ENCODE measurements around the gene NEU4. TPM values are rescaled to one million over a fixed set of nuclear protein-coding genes. Genes with fewer than 3 reads are reported as not detected.

The NEU4 gene
- total and polyA plus RNA-seq, 2 of the 4 experiments (the other 2 are of a cell fraction) = not detected

GRCh38 chr2:241849616-241850543, 40.9 kb downstream of the NEU4 start:
- Histone ChIP-seq H3K4me2 (ENCODE audit: low read depth, low read length) (no peak overlapping the region), H2BK120ac (ENCODE audit: low read depth, low read length) (no peak overlapping the region), H3K4me1 (ENCODE audit: control insufficient read depth, insufficient read depth, low read length) (peaks cover 3% of the 10 kb centered on the region), H4K91ac (ENCODE audit: insufficient read depth, low read depth, low read length) (no peak overlapping the region), H2AFZ (replicated peaks; ENCODE audit: low read length, poor library complexity) (no peak overlapping the region), H3K79me1 (ENCODE audit: low read depth in 1 of 2, low read length in 2 of 2) (no peaks in the 10 kb centered on the region), H4K5ac (ENCODE audit: low read depth, low read length) (no peak overlapping the region), H3K14ac (replicated peaks; ENCODE audit: low read depth, low read length) (no peak overlapping the region), H2BK5ac (ENCODE audit: low read depth, low read length, poor library complexity, severe bottlenecking) (no peak overlapping the region), H3K18ac (ENCODE audit: low read depth, low read length) (no peak overlapping the region), H2BK15ac (ENCODE audit: low read depth, low read length) (no peak overlapping the region), H3K27me3 (ENCODE audit: control insufficient read depth, insufficient read depth, low read length) (peaks cover 11% of the 10 kb centered on the region), H3K4me3 (ENCODE audit: insufficient read depth, low read depth, low read length) (no peak overlapping the region), H2AK5ac (ENCODE audit: low read depth, low read length) (no peak overlapping the region), H4K20me1 (ENCODE audit: insufficient read depth, low read length) (no peaks in the 10 kb centered on the region), H3K56ac (ENCODE audit: extremely low read depth, insufficient read depth, low read length) (no peak overlapping the region), H3K4ac (ENCODE audit: low read depth, low read length) (no peak overlapping the region), H3K36me3 (ENCODE audit: control insufficient read depth, insufficient read depth, low read length) (no peaks in the 10 kb centered on the region), H3K23ac (ENCODE audit: low read depth, low read length) (no peak overlapping the region), H3K9ac (ENCODE audit: low read depth, low read length) (no peak overlapping the region), H4K8ac (ENCODE audit: low read depth in 2 of 2, low read length in 2 of 2) (no peak overlapping the region), H3K27ac (ENCODE audit: insufficient read depth, low read length) (no peak overlapping the region), H3K9me3 (ENCODE audit: control insufficient read depth, insufficient read depth, low read length) (no peaks in the 10 kb centered on the region), H2AK9ac (replicated peaks; ENCODE audit: low read depth, low read length, poor library complexity) (no peak overlapping the region), H3K9me1 (ENCODE audit: insufficient read depth, low read length) (no peaks in the 10 kb centered on the region), H2BK20ac (ENCODE audit: low read depth, low read length) (no peak overlapping the region)
- POLR2A ChIA-PET (ENCODE audit: unreplicated experiment) = no interaction called here
- intact Hi-C loops (cut with micrococcal nuclease) = no loop called here
- in situ Hi-C loops (cut with MboI; ENCODE audit: low sequenced_read_pairs) = no loop called here
- no CpG with 5 or more reads among the region's 16 CpGs for WGBS, 2 experiments (ENCODE audit: extremely low coverage in 2 of 2, insufficient read length in 1 of 2)
- CTCF ChIA-PET = no interaction called here
- DNase-seq = no peak
- no peak for ATAC-seq (ENCODE audit: low read depth)
- dilution Hi-C loops (cut with HindIII; ENCODE audit: low sequenced_read_pairs, unreplicated experiment) = no loop called here
- no TSS peak for BruUV-seq (replicated peaks)
- TF ChIP-seq RFX5 (IDR thresholded peaks at IDR 0.05; ENCODE audit: low read depth, low read length) (no peak), RAD21 (IDR thresholded peaks at IDR 0.05; ENCODE audit: low read length) (no peak), CEBPB (IDR thresholded peaks at IDR 0.05; ENCODE audit: low read depth, low read length) (no peak), CHD1 (IDR thresholded peaks at IDR 0.05; ENCODE audit: low read depth, low read length) (no peak), MAFK (IDR thresholded peaks at IDR 0.05; ENCODE audit: low read depth, low read length) (no peak), RCOR1 (IDR thresholded peaks at IDR 0.05; ENCODE audit: insufficient replicate concordance, low read length) (no peak), USF2 (IDR thresholded peaks at IDR 0.05; ENCODE audit: low read depth, low read length) (no peak), MAZ (IDR thresholded peaks at IDR 0.05; ENCODE audit: borderline replicate concordance, low read depth, low read length) (no peak), SMC3 (IDR thresholded peaks at IDR 0.05; ENCODE audit: low read depth, low read length) (no peak), NFE2L2 (IDR thresholded peaks at IDR 0.05; ENCODE audit: low read depth, low read length) (no peak), BHLHE40 (IDR thresholded peaks at IDR 0.05; ENCODE audit: low read depth, low read length) (no peak), FOS (IDR thresholded peaks at IDR 0.05; ENCODE audit: low read depth, low read length) (no peak), ELK1 (IDR thresholded peaks at IDR 0.05; ENCODE audit: borderline replicate concordance, low read depth, low read length) (no peak), MXI1 (IDR thresholded peaks at IDR 0.05; ENCODE audit: borderline replicate concordance, low read depth, low read length) (no peak)
- TF ChIP-seq, protein P1, sequence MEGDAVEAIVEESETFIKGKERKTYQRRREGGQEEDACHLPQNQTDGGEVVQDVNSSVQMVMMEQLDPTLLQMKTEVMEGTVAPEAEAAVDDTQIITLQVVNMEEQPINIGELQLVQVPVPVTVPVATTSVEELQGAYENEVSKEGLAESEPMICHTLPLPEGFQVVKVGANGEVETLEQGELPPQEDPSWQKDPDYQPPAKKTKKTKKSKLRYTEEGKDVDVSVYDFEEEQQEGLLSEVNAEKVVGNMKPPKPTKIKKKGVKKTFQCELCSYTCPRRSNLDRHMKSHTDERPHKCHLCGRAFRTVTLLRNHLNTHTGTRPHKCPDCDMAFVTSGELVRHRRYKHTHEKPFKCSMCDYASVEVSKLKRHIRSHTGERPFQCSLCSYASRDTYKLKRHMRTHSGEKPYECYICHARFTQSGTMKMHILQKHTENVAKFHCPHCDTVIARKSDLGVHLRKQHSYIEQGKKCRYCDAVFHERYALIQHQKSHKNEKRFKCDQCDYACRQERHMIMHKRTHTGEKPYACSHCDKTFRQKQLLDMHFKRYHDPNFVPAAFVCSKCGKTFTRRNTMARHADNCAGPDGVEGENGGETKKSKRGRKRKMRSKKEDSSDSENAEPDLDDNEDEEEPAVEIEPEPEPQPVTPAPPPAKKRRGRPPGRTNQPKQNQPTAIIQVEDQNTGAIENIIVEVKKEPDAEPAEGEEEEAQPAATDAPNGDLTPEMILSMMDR (conservative IDR thresholded peaks at IDR 0.05; ENCODE audit: low read depth, low read length) = no peak
